DMS153 treated with DMSO at 0.1 percent for 48 hours (cell line): ENCODE data around the gene NEU3.
"Not testable (repeated sequence)": the region's sequence is repeated elsewhere in the genome, so short reads cannot be mapped to it uniquely, and the experiment has no call there.

Experiments
- DNase-seq: peaks from one replicate; lab custom pipeline; 2025; ENCODE audit not compliant: unreplicated experiment; lab: John Stamatoyannopoulos, UW

Gene NEU3

DNA sequence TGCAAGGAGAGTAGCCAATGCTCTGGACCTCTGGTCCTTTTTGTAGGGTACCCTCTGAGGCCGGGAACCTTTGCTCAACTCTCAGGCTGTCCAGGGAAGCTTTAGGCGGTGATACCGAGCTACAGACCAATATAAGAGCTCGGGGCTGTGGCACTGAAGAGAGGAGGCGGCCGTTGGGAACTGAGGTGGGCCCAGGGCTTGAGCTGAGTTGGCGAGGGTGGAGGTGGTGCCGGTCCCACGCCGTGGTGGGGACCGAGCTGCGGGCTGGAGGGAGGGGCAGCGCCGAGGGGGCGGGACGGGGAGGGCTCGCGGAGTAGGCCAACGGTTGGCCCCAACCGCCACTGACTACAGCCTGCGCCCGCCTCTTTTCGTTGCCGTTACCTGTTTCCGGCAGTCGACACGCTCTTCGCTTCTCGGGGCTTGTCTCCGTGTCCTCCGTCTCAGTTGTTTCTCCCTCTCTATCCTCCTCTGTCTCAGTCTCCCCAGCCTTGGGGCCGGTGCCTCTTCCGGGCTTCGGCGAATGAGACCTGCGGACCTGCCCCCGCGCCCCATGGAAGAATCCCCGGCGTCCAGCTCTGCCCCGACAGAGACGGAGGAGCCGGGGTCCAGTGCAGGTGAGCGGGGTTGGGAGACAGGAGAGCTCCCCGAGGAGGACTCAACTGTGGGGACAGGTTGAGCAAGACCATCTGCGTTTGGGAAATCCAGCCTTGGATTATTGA lies at the start of gene NEU3:
Gene NEU3, plus strand, starts transcription at position 393 of the 719 bp plus-strand sequence. Its CDS starts 128 bp downstream, at position 521.
- peak; percentile 34 for DNase-seq

DNA sequence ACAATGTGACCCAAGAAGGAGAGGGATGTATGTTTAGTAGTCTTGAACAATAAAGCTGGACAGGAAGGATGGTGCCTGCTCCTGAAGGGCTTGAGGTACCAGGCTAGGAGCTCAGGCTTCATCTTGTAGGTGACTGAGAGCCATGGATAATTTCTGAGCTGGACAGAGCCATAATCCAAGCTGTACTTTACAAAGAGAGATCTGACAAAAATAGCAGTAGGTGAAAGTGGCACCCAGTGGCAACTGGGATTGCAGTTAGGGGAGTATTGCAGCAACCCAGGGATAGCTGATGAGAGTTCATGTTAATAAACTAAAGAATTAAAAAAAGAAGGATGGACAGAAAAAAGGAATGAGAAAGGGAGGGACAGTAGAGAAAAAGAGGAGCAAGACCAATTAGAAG lies 47.2 kb upstream of the NEU3 start:
- DNase-seq, result no peak

DNA sequence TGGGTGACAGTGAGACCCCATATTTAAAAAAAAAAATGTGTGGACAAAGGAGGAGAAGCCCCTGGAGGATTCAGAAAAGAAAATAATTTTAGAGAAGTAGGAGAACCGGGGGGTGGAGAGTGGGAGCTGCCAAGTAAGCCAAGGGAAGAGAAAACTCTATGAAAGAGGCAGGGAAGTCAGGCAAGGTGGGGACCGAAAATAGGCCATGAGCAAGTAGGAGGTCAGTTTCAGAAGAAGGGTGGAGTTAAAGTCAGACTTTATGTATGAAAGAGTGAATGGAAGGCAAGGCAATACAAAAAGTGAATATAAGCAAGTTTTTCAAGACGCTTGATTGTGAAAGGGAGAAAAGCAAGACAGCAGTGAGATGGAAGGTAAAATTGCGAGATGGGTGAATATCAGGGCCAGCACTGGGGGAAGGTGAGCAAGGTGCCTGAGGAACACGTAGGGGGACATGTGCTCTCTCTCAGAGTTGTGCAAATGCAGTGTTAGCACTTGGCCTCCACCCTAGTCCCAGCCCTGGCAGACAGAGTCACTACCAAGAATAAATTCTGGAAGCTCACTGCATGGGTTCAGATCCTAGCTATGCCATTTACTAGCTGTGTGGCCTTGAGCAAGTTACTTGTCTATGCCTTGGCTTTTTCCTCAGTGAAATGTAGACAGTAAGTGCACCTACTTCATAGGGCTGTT lies 46.5 kb upstream of the NEU3 start:
- no peak for DNase-seq

- no peak for DNase-seq
These were observed 40.2 kb upstream of the NEU3 start for GRCh38 chr11:74948546-74948897.

DNA sequence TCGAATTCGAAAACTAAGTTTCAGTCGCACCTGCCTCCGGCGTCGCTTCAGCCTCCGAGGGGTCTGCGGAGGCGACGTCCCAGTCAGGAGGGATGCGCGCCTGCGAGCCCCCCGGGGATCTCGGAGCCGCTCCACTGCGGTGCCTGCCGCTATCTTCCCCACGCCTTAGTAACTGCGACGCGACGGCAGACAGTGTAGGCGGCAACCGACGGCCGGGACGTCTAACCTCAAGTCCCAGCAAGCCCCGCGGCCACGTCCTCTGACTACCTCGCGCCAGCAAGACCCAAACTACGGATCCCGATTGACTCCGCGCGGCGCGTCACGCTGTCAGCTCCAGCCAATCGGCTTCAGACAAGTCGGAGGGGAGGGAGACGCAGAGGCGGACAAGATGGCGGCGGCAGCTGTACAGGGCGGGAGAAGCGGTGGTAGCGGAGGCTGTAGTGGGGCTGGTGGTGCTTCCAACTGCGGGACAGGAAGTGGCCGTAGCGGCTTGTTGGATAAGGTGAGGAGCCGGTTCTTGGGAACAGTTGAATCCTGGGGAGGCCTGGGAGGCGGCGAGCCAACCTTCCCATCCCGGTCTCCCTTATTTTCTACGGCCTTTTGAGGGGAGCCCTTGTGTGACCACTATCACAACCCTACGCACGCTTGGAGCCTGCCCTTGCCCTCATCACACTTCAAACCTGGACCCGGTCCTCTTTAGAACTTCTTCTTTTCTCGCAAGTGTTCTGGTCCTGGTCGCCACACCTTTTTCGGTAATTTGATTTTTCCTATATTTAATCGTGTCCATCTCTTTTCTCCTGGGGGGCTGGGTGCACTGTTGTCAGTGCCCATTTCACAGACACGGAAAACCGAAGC lies 39.6 kb upstream of the NEU3 start, which contains the start of the genes SPCS2 and XRRA1:
Gene SPCS2, plus strand, starts transcription at position 369 of the 855 bp plus-strand sequence. Its CDS starts 20 bp downstream, at position 389.
Gene XRRA1, minus strand, starts transcription at position 194 of the 855 bp plus-strand sequence. CDS start 8,213 bp downstream, outside the sequence.
- DNase-seq, result peak; percentile 96

GRCh38 chr11:74949753-74950137 lies 39.0 kb upstream of the NEU3 start:
- DNase-seq, result no peak

DNA sequence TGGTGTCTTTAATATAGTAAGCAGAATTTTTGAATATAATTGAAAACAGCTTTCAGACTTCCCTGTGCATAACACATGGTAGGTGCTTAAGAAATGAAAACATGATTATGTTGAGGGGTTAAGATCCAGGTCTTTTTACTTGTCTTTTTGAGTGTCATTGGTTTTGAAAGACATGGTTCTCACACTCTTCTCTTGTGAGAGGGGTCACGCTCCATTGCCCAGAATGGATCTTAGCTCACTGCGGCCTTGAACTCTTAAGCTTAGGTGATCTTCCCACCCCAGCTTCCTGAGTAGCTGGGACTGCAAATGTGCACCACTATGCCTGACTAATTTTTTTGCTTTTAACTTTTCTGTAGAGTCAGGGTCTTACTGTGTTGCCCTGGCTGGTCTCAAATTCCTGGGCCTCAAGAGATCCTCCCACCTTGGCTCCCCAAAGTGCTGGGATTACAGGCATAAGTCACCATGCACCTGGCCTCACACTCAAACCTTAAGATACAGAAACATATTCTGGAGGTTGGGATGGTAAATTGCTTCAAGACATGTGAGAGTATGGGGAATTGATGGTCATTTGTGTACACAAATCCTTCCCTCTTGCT lies 38.3 kb upstream of the NEU3 start:
- DNase-seq, result no peak

- DNase-seq, result no peak
These were observed 37.5 kb upstream of the NEU3 start for GRCh38 chr11:74951226-74951625.

GRCh38 chr11:74952752-74953151 lies 36.0 kb upstream of the NEU3 start:
- DNase-seq, result no peak

GRCh38 chr11:74953451-74953850 lies 35.3 kb upstream of the NEU3 start:
- DNase-seq, result no peak

- DNase-seq, result no peak
These were observed 34.5 kb upstream of the NEU3 start for GRCh38 chr11:74954199-74954598.

GRCh38 chr11:74956397-74957015 lies 32.2 kb upstream of the NEU3 start:
- DNase-seq, result no peak

DNA sequence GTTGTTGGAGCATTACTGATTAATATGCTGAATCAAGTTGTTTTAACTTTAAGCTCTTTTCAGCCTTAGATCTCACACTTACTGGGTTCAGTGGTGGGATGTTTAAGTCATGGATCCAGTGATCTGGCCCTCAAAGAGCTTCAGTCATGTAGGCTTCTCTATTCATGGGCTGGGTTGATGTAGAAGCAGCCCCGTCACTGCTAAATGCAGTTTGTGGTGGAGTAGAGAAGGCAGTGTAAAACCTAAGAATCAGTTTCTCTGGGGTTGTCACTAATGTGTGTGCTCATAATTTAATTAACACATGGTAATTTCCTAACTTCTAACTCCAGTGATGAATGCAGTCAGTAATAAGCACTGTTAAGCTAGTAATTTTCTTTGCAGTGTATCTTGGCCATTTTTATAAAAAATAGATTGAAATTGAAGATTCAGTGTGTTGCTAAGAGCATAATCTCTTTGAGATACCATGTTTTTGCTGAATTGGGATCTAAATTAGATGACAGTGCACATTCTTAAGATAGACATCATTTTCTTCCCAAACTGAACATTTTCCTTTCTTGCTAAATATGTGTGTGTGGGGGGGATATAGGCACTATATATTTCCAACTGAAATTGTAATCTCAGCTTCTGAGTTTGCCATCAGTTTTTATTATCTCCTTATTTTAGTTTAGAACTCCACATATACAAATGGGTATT lies 30.6 kb upstream of the NEU3 start:
- no peak for DNase-seq

- DNase-seq, result not testable (repeated sequence)
These were observed 28.6 kb upstream of the NEU3 start for GRCh38 chr11:74960128-74960527.

DNA sequence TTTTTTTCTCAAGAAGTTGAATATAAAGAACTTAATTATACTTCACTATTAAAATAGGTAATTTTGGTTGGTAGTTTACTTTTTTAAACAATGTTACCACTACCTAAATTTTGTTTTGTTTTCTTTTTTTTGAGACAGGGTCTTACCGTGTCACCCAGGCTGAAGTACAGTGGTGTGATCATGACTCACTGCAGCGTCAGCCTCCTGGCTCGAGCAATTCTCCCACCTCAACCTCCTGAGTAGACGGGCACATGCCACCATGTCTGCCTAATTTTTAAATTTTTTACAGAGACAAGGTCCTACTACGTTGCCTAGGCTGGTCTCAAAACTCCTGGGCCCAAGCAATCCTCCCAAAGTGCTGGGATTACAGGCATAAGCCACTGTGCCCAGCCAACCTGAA lies 22.1 kb upstream of the NEU3 start:
- no peak for DNase-seq

DNA sequence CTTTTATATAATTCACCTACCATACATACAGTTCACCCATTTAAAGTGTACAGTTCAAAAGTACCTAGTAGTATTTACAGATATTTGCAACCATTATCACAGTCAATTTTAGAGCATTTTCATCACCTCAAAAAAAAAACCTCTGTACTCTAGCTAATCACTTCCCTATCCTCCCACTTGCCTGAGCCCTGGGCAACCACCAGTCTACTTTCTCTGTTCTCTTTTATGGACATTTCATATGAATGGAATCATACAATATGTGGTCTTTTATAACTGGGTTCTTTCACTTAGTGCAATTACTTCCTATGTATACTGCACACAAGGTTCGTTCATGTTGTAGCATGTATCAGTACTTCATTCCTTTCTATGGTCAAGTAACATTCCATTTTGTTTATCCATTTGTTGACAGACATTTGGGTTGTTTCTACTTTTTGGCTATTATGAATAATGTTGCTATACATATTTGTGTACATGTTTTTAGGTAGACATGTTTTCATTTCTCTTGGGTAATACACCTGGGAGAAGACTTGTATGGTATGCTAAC lies 17.8 kb upstream of the NEU3 start:
- no peak for DNase-seq

DNA sequence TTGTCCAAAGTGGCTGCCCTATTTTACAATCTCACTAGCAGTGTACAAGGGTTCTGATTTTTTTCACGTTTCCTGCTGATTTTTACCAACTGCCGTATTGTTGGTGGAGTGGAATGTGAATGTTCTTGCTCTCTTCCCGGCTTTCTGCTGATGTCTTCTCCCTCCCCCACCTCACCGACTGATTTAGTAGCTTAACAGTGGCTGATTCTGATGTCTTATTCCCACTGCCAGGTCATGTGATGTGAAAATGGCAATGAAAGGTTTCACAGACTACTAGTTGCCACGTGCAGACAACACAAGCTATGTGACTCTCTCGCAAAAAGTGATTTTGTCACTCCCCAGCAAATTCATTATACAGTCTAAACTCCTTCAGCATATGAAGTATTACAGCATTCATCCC lies 17.3 kb upstream of the NEU3 start:
- no peak for DNase-seq

GRCh38 chr11:74978041-74978440 lies 10.7 kb upstream of the NEU3 start:
- no peak for DNase-seq

DNA sequence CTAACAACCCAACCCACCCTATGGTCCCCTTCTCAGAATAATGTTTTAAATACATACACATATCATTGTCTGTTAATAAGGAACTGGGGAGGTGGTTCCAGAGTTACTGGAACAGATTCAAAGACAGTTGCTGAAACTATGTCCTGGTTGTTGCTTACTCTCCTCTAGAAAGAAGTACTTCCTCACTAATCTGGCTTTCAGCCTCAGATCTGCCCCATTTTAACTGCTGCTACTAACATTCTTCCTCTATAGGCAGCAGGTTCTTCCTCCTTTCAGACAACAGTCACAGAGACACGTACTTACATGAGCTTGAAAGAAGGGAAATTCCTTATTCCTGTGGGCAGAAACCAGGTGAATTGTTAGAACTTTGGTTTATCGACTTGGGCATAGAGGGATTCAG lies 8.1 kb upstream of the NEU3 start:
- DNase-seq, result no peak

DNA sequence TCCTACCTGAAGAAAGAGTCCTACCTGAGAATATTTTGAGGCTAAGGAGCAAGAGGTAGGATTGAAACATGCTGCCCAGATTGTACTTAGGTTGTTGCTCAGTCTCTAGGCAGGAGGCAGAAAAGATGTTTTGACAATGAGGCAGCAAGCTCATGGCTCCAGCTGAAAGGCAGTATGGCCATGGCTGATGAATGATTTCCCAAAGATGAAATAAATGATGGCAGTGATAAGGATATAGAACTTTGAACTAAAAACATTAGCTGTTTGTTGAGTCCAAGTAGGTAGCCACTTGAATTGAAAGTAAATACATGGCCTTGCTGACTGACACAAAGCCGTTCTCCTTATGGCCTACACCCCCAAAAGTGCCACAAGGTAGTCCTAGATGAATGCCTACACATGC lies 6.8 kb upstream of the NEU3 start:
- DNase-seq, result no peak
